Measurements from ENCODE around the gene ARHGAP31.
"Not testable (repeated sequence)": the region's sequence is repeated elsewhere in the genome, so short reads cannot be mapped to it uniquely, and the experiment has no call there.

ARHGAP31 gene

GRCh38 chr3:119293871-119294695, at the start of gene ARHGAP31:
TSS of gene ARHGAP31 (plus strand) at chr3:119294383. CDS start at chr3:119294905, 522 bp downstream.
- DNase-seq, result peak; percentile 90

- no peak for DNase-seq
These were observed 48.4 kb upstream of the ARHGAP31 start for GRCh38 chr3:119245778-119246177.

GRCh38 chr3:119255214-119255613, 39.0 kb upstream of the ARHGAP31 start:
- DNase-seq, result no peak

- no peak for DNase-seq
These were observed 37.1 kb upstream of the ARHGAP31 start for GRCh38 chr3:119257111-119257510.

- no peak for DNase-seq
These were observed 36.4 kb upstream of the ARHGAP31 start for GRCh38 chr3:119257654-119258410.

GRCh38 chr3:119258915-119259314, 35.3 kb upstream of the ARHGAP31 start:
- DNase-seq, result no peak

GRCh38 chr3:119259821-119260220, 34.4 kb upstream of the ARHGAP31 start:
- no peak for DNase-seq

- no peak for DNase-seq
These were observed 33.1 kb upstream of the ARHGAP31 start for GRCh38 chr3:119261055-119261454.

GRCh38 chr3:119270212-119270611, 24.0 kb upstream of the ARHGAP31 start:
- not testable (repeated sequence) for DNase-seq

- no peak for DNase-seq
These were observed 17.5 kb upstream of the ARHGAP31 start for GRCh38 chr3:119276680-119277079.

- DNase-seq, result no peak
These were observed 15.1 kb upstream of the ARHGAP31 start for GRCh38 chr3:119279101-119279554.

- DNase-seq, result no peak
These were observed 14.5 kb upstream of the ARHGAP31 start for GRCh38 chr3:119279584-119280243.

- DNase-seq, result no peak
These were observed 5.3 kb upstream of the ARHGAP31 start for GRCh38 chr3:119288669-119289403.

GRCh38 chr3:119289404-119289770, 4.8 kb upstream of the ARHGAP31 start:
- DNase-seq, result no peak

- DNase-seq, result no peak
These were observed 3.6 kb upstream of the ARHGAP31 start for GRCh38 chr3:119290613-119291012.

- no peak for DNase-seq
These were observed 3.0 kb upstream of the ARHGAP31 start for GRCh38 chr3:119291062-119291700.

- peak; percentile 17 for DNase-seq
These were observed 1.5 kb upstream of the ARHGAP31 start for GRCh38 chr3:119292666-119293065.

- DNase-seq, result no peak
These were observed 895 bp upstream of the ARHGAP31 start for GRCh38 chr3:119293105-119293870.

- DNase-seq, result peak; percentile 60
These were observed 801 bp downstream of the ARHGAP31 start for GRCh38 chr3:119294696-119295671.

Measured in CD4-positive, alpha-beta T cell treated with Interleukin-12 subunit alpha and Interleukin-12 subunit beta, for 1 hour (primary cell).